ENCODE results near the gene HOTAIR. TPM values are rescaled to one million over a fixed set of nuclear protein-coding genes. Genes with fewer than 3 reads are reported as not detected.

HOTAIR gene
- total RNA-seq, 1 experiment from 2014 or later: not detected

- H2BK120ac ChIP-seq (ENCODE audit: low read depth, low read length, poor library complexity, severe bottlenecking): no peak overlapping the region
- no peaks in the 10 kb centered on the region for H3K36me3 Mint-ChIP-seq (ENCODE audit: insufficient read depth in 1 of 3, low read depth in 3 of 3)
- H3K56ac ChIP-seq (ENCODE audit: insufficient read length, low read depth, low read length): no peak overlapping the region
- no peaks in the 10 kb centered on the region for H3K79me2 ChIP-seq (ENCODE audit: insufficient read depth, low read length)
- no peak overlapping the region for H3K27ac Mint-ChIP-seq
- no peaks in the 10 kb centered on the region for H3K23me2 ChIP-seq (ENCODE audit: insufficient read length, low read depth, low read length, poor library complexity, severe bottlenecking)
- H3T11ph ChIP-seq (ENCODE audit: low read length): no peak overlapping the region
- H4K20me1 ChIP-seq (ENCODE audit: control insufficient read depth, insufficient read depth, insufficient read length): no peaks in the 10 kb centered on the region
- H3K27me3 Mint-ChIP-seq (ENCODE audit: low read depth): peaks cover 100% of the 10 kb centered on the region
- H4K5ac ChIP-seq (ENCODE audit: insufficient read length, low read depth, low read length): no peak overlapping the region
- no peak overlapping the region for H4K8ac ChIP-seq (replicated peaks; ENCODE audit: insufficient read length, low read depth, low read length)
- H3K4me2 ChIP-seq (ENCODE audit: insufficient read depth, insufficient read length, low read length): no peak overlapping the region
- no peak overlapping the region for H3K4me3 Mint-ChIP-seq
- peaks cover 0 to 5% of the 10 kb centered on the region in 2 experiments; a peak in 2 of 5 replicates for H3K9me3 Mint-ChIP-seq
- no peak overlapping the region for H4K91ac ChIP-seq (ENCODE audit: insufficient read length, low read depth, low read length)
- DNase-seq: no peak
- no peak overlapping the region for H3K18ac ChIP-seq (ENCODE audit: insufficient read length, low read depth, low read length)
- H2BK5ac ChIP-seq (ENCODE audit: insufficient read length, low read length): no peak overlapping the region
- no peak overlapping the region for H2AK5ac ChIP-seq (ENCODE audit: insufficient read length, low read length)
- no peak overlapping the region for H2BK15ac ChIP-seq (ENCODE audit: low read depth, low read length)
- no peak overlapping the region for H2AFZ ChIP-seq (ENCODE audit: low read length)
- no peaks in the 10 kb centered on the region for H3K79me1 ChIP-seq (ENCODE audit: insufficient read depth, low read depth, low read length, poor library complexity, severe bottlenecking)
- no peaks in the 10 kb centered on the region for H3K4me1 ChIP-seq (ENCODE audit: insufficient read depth, low read length)
- peaks cover 2 to 14% of the 10 kb centered on the region in 2 experiments; a peak in 2 of 4 replicates for H3K4me1 Mint-ChIP-seq
- H3K27me3 ChIP-seq (ENCODE audit: insufficient read depth, low read length): peaks cover 99% of the 10 kb centered on the region
- H3K14ac ChIP-seq (ENCODE audit: insufficient read depth, low read length): no peak overlapping the region
- H3K4ac ChIP-seq (ENCODE audit: low read depth, low read length): no peak overlapping the region
- H3K9me3 ChIP-seq (ENCODE audit: control insufficient read depth, low read depth, low read length): no peaks in the 10 kb centered on the region
- H2BK12ac ChIP-seq (ENCODE audit: insufficient read length, low read depth, low read length): no peak overlapping the region
- H3K23ac ChIP-seq (ENCODE audit: insufficient read length, low read depth, low read length): no peak overlapping the region
- H3K9ac ChIP-seq (ENCODE audit: extremely low read depth, insufficient read length, low read length): no peak overlapping the region
- H2BK20ac ChIP-seq (ENCODE audit: low read depth, low read length, poor library complexity, severe bottlenecking): no peak overlapping the region
- H3K27ac ChIP-seq (ENCODE audit: insufficient read length, low read depth, low read length): no peak overlapping the region
- TF ChIP-seq CTCF (conservative IDR thresholded peaks at IDR 0.05): no peak
Measured at GRCh38 chr12:53947743-53948142, 27.0 kb downstream of the HOTAIR start.
